SU-DHL-6 (cell line): ENCODE data around the gene RBM4.
"Not testable (repeated sequence)": the region's sequence is repeated elsewhere in the genome, so short reads cannot be mapped to it uniquely, and the experiment has no call there.

Source experiments
- EZH2phosphoT487 ChIP-seq: fragments of 200-600 bp; sonication (generic), shearing (Covaris generic); conservative IDR thresholded peaks from 2 replicates; pipeline ENCODE4 v1.6.1; 2018; ENCODE audit warnings: mild to moderate bottlenecking, antibody characterized with exemption, low read length, moderate library complexity, mixed read lengths
- TF ChIP-seq, protein P1 (sequence below): fragments of 200-600 bp; sonication (generic); IDR thresholded peaks from one replicate; pipeline ENCODE4 v1.5.1; 2017; ENCODE audit warnings: antibody characterized with exemption, mild to moderate bottlenecking, low read length, moderate library complexity; ENCODE audit not compliant: insufficient read depth, poor library complexity, severe bottlenecking

DNA sequence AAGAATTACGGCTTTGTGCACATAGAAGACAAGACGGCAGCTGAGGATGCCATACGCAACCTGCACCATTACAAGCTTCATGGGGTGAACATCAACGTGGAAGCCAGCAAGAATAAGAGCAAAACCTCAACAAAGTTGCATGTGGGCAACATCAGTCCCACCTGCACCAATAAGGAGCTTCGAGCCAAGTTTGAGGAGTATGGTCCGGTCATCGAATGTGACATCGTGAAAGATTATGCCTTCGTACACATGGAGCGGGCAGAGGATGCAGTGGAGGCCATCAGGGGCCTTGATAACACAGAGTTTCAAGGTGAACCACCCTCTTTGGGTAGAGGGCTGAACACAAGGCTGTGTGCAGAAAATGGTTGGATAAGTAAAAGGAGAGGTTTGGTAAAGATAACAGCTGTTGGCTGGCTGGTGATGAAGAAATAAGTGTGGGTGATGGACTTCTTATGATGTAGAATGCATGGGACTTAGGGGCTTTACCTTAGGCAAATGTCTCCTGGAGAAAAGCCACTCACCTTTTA is 1.4 kb downstream of the RBM4 start:
- TF ChIP-seq, protein P1, sequence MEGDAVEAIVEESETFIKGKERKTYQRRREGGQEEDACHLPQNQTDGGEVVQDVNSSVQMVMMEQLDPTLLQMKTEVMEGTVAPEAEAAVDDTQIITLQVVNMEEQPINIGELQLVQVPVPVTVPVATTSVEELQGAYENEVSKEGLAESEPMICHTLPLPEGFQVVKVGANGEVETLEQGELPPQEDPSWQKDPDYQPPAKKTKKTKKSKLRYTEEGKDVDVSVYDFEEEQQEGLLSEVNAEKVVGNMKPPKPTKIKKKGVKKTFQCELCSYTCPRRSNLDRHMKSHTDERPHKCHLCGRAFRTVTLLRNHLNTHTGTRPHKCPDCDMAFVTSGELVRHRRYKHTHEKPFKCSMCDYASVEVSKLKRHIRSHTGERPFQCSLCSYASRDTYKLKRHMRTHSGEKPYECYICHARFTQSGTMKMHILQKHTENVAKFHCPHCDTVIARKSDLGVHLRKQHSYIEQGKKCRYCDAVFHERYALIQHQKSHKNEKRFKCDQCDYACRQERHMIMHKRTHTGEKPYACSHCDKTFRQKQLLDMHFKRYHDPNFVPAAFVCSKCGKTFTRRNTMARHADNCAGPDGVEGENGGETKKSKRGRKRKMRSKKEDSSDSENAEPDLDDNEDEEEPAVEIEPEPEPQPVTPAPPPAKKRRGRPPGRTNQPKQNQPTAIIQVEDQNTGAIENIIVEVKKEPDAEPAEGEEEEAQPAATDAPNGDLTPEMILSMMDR, result not testable (repeated sequence)
- not testable (repeated sequence) for TF ChIP-seq EZH2phosphoT487
